Breast epithelium (tissue), 4 donors: ENCODE data around the gene PSMG3. TPM values are rescaled to one million over a fixed set of nuclear protein-coding genes. Genes with fewer than 3 reads are reported as not detected.

Experiments
- DNase-seq, 2 donors: peaks; one replicate each; pipeline ENCODE4 v3.0.0-alpha.2; 2019; ENCODE audit warnings: low spot score in 2 of 2
- H3K27ac ChIP-seq, 2 donors: fragments of 200-600 bp; sonication (generic) in 1 of 2; one replicate each; pipeline ENCODE4 v1.5.1; 2016 to 2019; ENCODE audit warnings: mild to moderate bottlenecking in 1 of 2
- H3K27me3 ChIP-seq, 2 donors: fragments of 200-600 bp; sonication (generic) in 1 of 2; one replicate each; pipeline versions ENCODE4 v1.5.1 to v1.6.0; 2017 to 2019; ENCODE audit warnings: control low read depth in 1 of 2, mild to moderate bottlenecking in 1 of 2
- H3K36me3 ChIP-seq: fragments of 200-600 bp; one replicate; pipeline ENCODE4 v1.5.1; 2019
- H3K4me1 ChIP-seq, 2 donors: fragments of 200-600 bp; sonication (generic); one replicate each; pipeline ENCODE4 v1.5.1; 2016 to 2019; ENCODE audit warnings: control low read depth in 1 of 2
- H3K4me3 ChIP-seq, 3 donors: fragments of 200-600 bp; sonication (generic); 1 replicate in 2 of 3; 2 replicates in 1 of 3; pipeline ENCODE4 v1.5.1; 2016 to 2019; ENCODE audit warnings: mild to moderate bottlenecking in 3 of 3, moderate library complexity in 2 of 3
- H3K9me3 ChIP-seq, 2 donors: fragments of 200-600 bp; sonication (generic) in 1 of 2; one replicate each; pipeline ENCODE4 v1.5.1; 2016 to 2019; ENCODE audit warnings: control low read depth in 1 of 2
- POLR2A ChIP-seq: fragments of 450-650 bp; IDR thresholded peaks from one replicate; pipeline ENCODE4 v1.6.1; 2016; ENCODE audit warnings: antibody characterized with exemption, mild to moderate bottlenecking, moderate library complexity
- POLR2AphosphoS5 ChIP-seq, 3 donors: sonication (generic); formaldehyde crosslinking; IDR thresholded peaks; one replicate each; pipeline ENCODE4 v1.6.1; 2017; ENCODE audit warnings: antibody characterized with exemption in 3 of 3
- intact Hi-C: fragments of 100-400 bp; cut with DNase I; formaldehyde crosslinking; loops from one replicate; pipeline ENCODE4 v1.15.1; 2023; ENCODE audit warnings: low total_unique reads
- total RNA-seq, 3 donors: library from RNA; depleted of rRNA; stranded (reverse); fragments of >200 nt; gene quantifications; one replicate each; pipeline ENCODE4 v1.1.0, GENCODE V29; 2016
- TF ChIP-seq, protein P1 (sequence below), 3 donors: fragments of 450-650 bp; IDR thresholded peaks; one replicate each; pipeline ENCODE4 v1.5.1; 2016 to 2017; ENCODE audit warnings: antibody characterized with exemption in 3 of 3, mild to moderate bottlenecking in 3 of 3, moderate library complexity in 3 of 3

Gene PSMG3
- total RNA-seq, 3 donors from 2014 or later = 32.6 to 52.8 (median 45.4) TPM

GRCh38 chr7:1531263-1531978 lies 38.4 kb downstream of the PSMG3 start:
- Histone ChIP-seq H3K27me3 (no peaks in the 10 kb centered on the region), H3K4me1 (peaks cover 0 to 15% of the 10 kb centered on the region in 2 donors), H3K9me3 (no peaks in the 10 kb centered on the region), H3K36me3 (no peaks in the 10 kb centered on the region), H3K4me3 (peak overlapping the region; percentile 52 to 84 (median 68)), H3K27ac (peak overlapping the region; percentile 97 to 100)
- TF ChIP-seq POLR2A (peak; percentile 18), POLR2AphosphoS5 (IDR thresholded peaks at IDR 0.05) (peak in 1 of 3 donors; percentile 52)
- TF ChIP-seq, protein P1, sequence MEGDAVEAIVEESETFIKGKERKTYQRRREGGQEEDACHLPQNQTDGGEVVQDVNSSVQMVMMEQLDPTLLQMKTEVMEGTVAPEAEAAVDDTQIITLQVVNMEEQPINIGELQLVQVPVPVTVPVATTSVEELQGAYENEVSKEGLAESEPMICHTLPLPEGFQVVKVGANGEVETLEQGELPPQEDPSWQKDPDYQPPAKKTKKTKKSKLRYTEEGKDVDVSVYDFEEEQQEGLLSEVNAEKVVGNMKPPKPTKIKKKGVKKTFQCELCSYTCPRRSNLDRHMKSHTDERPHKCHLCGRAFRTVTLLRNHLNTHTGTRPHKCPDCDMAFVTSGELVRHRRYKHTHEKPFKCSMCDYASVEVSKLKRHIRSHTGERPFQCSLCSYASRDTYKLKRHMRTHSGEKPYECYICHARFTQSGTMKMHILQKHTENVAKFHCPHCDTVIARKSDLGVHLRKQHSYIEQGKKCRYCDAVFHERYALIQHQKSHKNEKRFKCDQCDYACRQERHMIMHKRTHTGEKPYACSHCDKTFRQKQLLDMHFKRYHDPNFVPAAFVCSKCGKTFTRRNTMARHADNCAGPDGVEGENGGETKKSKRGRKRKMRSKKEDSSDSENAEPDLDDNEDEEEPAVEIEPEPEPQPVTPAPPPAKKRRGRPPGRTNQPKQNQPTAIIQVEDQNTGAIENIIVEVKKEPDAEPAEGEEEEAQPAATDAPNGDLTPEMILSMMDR (IDR thresholded peaks at IDR 0.05) = no peak
- intact Hi-C loops = no loop called here
- DNase-seq = peak in 1 of 2 donors; percentile 60

- Histone ChIP-seq H3K36me3 (no peaks in the 10 kb centered on the region), H3K9me3 (no peaks in the 10 kb centered on the region), H3K27ac (peak overlapping the region; percentile 97 to 100), H3K4me1 (peaks cover 0 to 15% of the 10 kb centered on the region in 2 donors), H3K27me3 (no peaks in the 10 kb centered on the region), H3K4me3 (peak overlapping the region; percentile 52 to 84 (median 68))
- no peak for TF ChIP-seq POLR2AphosphoS5 (IDR thresholded peaks at IDR 0.05)
- TF ChIP-seq, protein P1 (IDR thresholded peaks at IDR 0.05) = no peak
- TF ChIP-seq POLR2A = no peak
- DNase-seq = no peak
- intact Hi-C loops = no loop called here
These were observed 38.9 kb downstream of the PSMG3 start for GRCh38 chr7:1530946-1531262.

GRCh38 chr7:1529383-1530116 lies 40.3 kb downstream of the PSMG3 start:
- Histone ChIP-seq H3K27ac (no peak overlapping the region), H3K36me3 (no peaks in the 10 kb centered on the region), H3K4me1 (peaks cover 0 to 15% of the 10 kb centered on the region in 2 donors), H3K9me3 (no peaks in the 10 kb centered on the region), H3K27me3 (no peaks in the 10 kb centered on the region), H3K4me3 (peak overlapping the region in 1 of 3 donors; percentile 84)
- DNase-seq = no peak
- TF ChIP-seq, protein P1 (IDR thresholded peaks at IDR 0.05) = no peak
- intact Hi-C loops = no loop called here

DNA sequence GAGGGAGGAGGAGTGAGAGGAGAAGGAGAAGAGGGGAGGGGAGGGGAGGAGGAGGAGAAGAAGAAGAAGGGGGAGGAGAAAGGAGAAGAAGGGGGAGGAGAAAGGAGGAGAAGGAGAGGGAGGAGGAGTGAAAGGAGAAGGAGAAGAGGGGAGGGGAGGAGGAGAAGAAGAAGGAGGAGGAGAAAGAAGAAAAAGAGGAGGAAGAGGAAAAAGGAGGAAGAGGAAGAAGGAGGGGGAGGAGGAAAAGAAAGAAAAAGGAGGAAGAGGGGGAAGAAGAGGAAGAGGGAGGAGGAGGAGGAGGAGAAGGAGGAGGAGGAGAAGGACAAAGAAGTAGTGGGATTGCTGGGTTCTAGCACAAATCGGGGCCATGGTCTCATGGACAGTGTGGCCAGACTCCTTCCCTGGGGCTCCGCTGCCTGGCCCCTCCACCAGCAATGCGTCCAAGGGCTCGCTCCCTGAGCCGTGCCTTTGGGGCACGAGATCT lies 43.5 kb downstream of the PSMG3 start:
- Histone ChIP-seq H3K4me3 (peak overlapping the region in 2 of 3 donors; percentile 20 to 44), H3K27ac (no peak overlapping the region), H3K4me1 (no peaks in the 10 kb centered on the region), H3K36me3 (no peaks in the 10 kb centered on the region), H3K27me3 (peaks cover 0 to 6% of the 10 kb centered on the region in 2 donors), H3K9me3 (no peaks in the 10 kb centered on the region)
- DNase-seq = no peak
- TF ChIP-seq, protein P1 (IDR thresholded peaks at IDR 0.05) = no peak
- TF ChIP-seq POLR2A (no peak), POLR2AphosphoS5 (IDR thresholded peaks at IDR 0.05) (no peak)
- intact Hi-C loops = no loop called here

- no peak for DNase-seq
- intact Hi-C loops = no loop called here
- H3K4me1 ChIP-seq = no peaks in the 10 kb centered on the region
- no peaks in the 10 kb centered on the region for H3K36me3 ChIP-seq
- H3K9me3 ChIP-seq = no peaks in the 10 kb centered on the region
- H3K27ac ChIP-seq = no peak overlapping the region
- H3K4me3 ChIP-seq = no peak overlapping the region
- peaks cover 0 to 6% of the 10 kb centered on the region in 2 donors for H3K27me3 ChIP-seq
- TF ChIP-seq POLR2A (no peak), POLR2AphosphoS5 (IDR thresholded peaks at IDR 0.05) (no peak)
- TF ChIP-seq, protein P1 (IDR thresholded peaks at IDR 0.05) = no peak
These were observed 44.4 kb downstream of the PSMG3 start for GRCh38 chr7:1525409-1525808.
